Measurements from ENCODE around the gene HERPUD2. TPM values are rescaled to one million over a fixed set of nuclear protein-coding genes. Genes with fewer than 3 reads are reported as not detected.
A peak's percentile ranks its signal among the peaks of the same experiment; 100 is the strongest.

The HERPUD2 gene
- total and polyA plus RNA-seq, 2 donors (not counting 1 experiment from before 2014, with no cell fraction given) = 58.8 to 62.2 TPM

DNA sequence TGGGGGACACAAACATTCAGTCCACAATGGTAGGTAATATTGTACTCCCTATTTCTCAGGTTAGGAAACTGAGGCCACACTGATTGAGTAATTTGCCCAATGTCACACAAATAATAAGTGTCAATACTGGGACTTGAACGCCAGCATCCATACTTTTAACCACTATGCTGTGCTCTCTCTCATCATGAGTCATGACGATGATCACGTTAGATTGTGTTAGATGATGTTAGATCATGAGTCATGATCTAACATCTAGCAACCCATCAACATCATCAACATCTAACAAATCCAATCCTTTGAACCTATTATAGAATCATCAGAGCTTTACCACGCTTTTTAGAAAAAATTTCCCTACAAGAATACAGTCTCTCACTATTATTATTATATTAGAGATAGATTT, 28.1 kb upstream of the HERPUD2 start:
- CTCF ChIA-PET = interaction anchor here (0.9 to 8.9 kb wide), 3 partner anchors 9 to 78 kb away, joined by 3 to 96 read pairs (median 76); partner anchors contain the start of gene SEPTIN7
- Mint-ChIP-seq H3K27ac (peak overlapping the region; percentile 46), H3K4me3 (peak overlapping the region; percentile 19), H3K4me1 (peaks cover 69% of the 10 kb centered on the region), H3K9me3 (ENCODE audit: insufficient read depth) (no peaks in the 10 kb centered on the region), H3K27me3 (no peaks in the 10 kb centered on the region)
- H4K20me1 ChIP-seq (ENCODE audit: control insufficient read depth, insufficient read depth, low read length, poor library complexity, severe bottlenecking) = no peaks in the 10 kb centered on the region
- POLR2A ChIA-PET = interaction anchor here (1.0 to 1.1 kb wide), 2 partner anchors 8 to 78 kb away, joined by 3 to 4 read pairs; partner anchors contain the start of gene SEPTIN7
- peaks cover 62 to 64% of the 10 kb centered on the region in 2 donors for H3K4me1 ChIP-seq (ENCODE audit: control insufficient read depth in 2 of 2, insufficient read depth in 2 of 2, low read length in 2 of 2)
- H3K4me3 ChIP-seq (ENCODE audit: control extremely low read depth in 1 of 5, extremely low read depth in 1 of 5, insufficient read depth in 1 of 5, low read depth in 2 of 5, low read length in 4 of 5) = no peak overlapping the region
- H3K79me2 ChIP-seq (ENCODE audit: control insufficient read depth, insufficient read depth, low read length) = peaks cover 23% of the 10 kb centered on the region
- peaks cover 0 to 5% (median 0%) of the 10 kb centered on the region in 3 donors for H3K9me3 ChIP-seq (ENCODE audit: control extremely low read depth in 1 of 3, control insufficient read depth in 2 of 3, insufficient read depth in 1 of 3, low read length in 2 of 3)
- no peaks in the 10 kb centered on the region for H3K27me3 ChIP-seq (replicated peaks in 1 of 4; ENCODE audit: control extremely low read depth in 1 of 4, control insufficient read depth in 3 of 4, insufficient read depth in 4 of 4, low read length in 3 of 4)
- peak overlapping the region; percentile 55 for H3K4me2 ChIP-seq (replicated peaks; ENCODE audit: low read depth, low read length, poor library complexity, severe bottlenecking)
- no peak for TF ChIP-seq EZH2 (IDR thresholded peaks at IDR 0.05; ENCODE audit: borderline replicate concordance, insufficient read depth, low read depth, low read length, poor library complexity, severe bottlenecking)
- TF ChIP-seq, protein P1, sequence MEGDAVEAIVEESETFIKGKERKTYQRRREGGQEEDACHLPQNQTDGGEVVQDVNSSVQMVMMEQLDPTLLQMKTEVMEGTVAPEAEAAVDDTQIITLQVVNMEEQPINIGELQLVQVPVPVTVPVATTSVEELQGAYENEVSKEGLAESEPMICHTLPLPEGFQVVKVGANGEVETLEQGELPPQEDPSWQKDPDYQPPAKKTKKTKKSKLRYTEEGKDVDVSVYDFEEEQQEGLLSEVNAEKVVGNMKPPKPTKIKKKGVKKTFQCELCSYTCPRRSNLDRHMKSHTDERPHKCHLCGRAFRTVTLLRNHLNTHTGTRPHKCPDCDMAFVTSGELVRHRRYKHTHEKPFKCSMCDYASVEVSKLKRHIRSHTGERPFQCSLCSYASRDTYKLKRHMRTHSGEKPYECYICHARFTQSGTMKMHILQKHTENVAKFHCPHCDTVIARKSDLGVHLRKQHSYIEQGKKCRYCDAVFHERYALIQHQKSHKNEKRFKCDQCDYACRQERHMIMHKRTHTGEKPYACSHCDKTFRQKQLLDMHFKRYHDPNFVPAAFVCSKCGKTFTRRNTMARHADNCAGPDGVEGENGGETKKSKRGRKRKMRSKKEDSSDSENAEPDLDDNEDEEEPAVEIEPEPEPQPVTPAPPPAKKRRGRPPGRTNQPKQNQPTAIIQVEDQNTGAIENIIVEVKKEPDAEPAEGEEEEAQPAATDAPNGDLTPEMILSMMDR (IDR thresholded peaks at IDR 0.05) = no peak
- no peak overlapping the region for H3K9ac ChIP-seq (ENCODE audit: low read length)
- intact Hi-C loops (cut with micrococcal nuclease) = no loop called here
- H3K36me3 ChIP-seq (replicated peaks in 1 of 2; ENCODE audit: control extremely low read depth in 1 of 2, control insufficient read depth in 1 of 2, extremely low read depth in 1 of 2, insufficient read depth in 2 of 2, low read length in 1 of 2) = no peaks in the 10 kb centered on the region
- DNase-seq = no peak
- ATAC-seq (ENCODE audit: low read depth) = no peak
- H2AFZ ChIP-seq (ENCODE audit: insufficient read depth, low read depth, low read length, poor library complexity, severe bottlenecking) = no peak overlapping the region
- no CpG with 5 or more reads among the region's 4 CpGs for WGBS (ENCODE audit: insufficient coverage)
- H3K27ac ChIP-seq (ENCODE audit: low read length in 2 of 2) = no peak overlapping the region

GRCh38 chr7:35722054-35722849, 27.3 kb upstream of the HERPUD2 start:
- H3K4me2 ChIP-seq (replicated peaks; ENCODE audit: low read depth, low read length, poor library complexity, severe bottlenecking) = peak overlapping the region; percentile 55
- peak; percentile 38 for DNase-seq
- ChIA-PET POLR2A (interaction anchor here (1.1 kb wide), 1 partner anchor 79 kb away, joined by 3 read pairs; the partner anchor contains the start of gene SEPTIN7), CTCF (interaction anchor here (0.9 to 8.9 kb wide), 5 partner anchors 8 to 168 kb away, joined by 3 to 96 read pairs (median 9); partner anchors contain the start of gene SEPTIN7)
- Mint-ChIP-seq H3K27me3 (no peaks in the 10 kb centered on the region), H3K4me3 (peak overlapping the region; percentile 7), H3K27ac (peak overlapping the region; percentile 46), H3K4me1 (peaks cover 63% of the 10 kb centered on the region), H3K9me3 (ENCODE audit: insufficient read depth) (no peaks in the 10 kb centered on the region)
- H3K36me3 ChIP-seq (replicated peaks in 1 of 2; ENCODE audit: control extremely low read depth in 1 of 2, control insufficient read depth in 1 of 2, extremely low read depth in 1 of 2, insufficient read depth in 2 of 2, low read length in 1 of 2) = no peaks in the 10 kb centered on the region
- H3K9ac ChIP-seq (ENCODE audit: low read length) = no peak overlapping the region
- intact Hi-C loops (cut with micrococcal nuclease) = no loop called here
- no peak for TF ChIP-seq EZH2 (IDR thresholded peaks at IDR 0.05; ENCODE audit: borderline replicate concordance, insufficient read depth, low read depth, low read length, poor library complexity, severe bottlenecking)
- TF ChIP-seq, protein P1 (IDR thresholded peaks at IDR 0.05) = no peak
- peak overlapping the region in 1 of 5 experiments; percentile 8 for H3K4me3 ChIP-seq (ENCODE audit: control extremely low read depth in 1 of 5, extremely low read depth in 1 of 5, insufficient read depth in 1 of 5, low read depth in 2 of 5, low read length in 4 of 5)
- ATAC-seq (ENCODE audit: low read depth) = no peak
- H3K27ac ChIP-seq (ENCODE audit: low read length in 2 of 2) = peak overlapping the region in 1 of 2 donors; percentile 62
- H3K9me3 ChIP-seq (ENCODE audit: control extremely low read depth in 1 of 3, control insufficient read depth in 2 of 3, insufficient read depth in 1 of 3, low read length in 2 of 3) = peaks cover 0 to 5% (median 0%) of the 10 kb centered on the region in 3 donors
- H2AFZ ChIP-seq (ENCODE audit: insufficient read depth, low read depth, low read length, poor library complexity, severe bottlenecking) = no peak overlapping the region
- no peaks in the 10 kb centered on the region for H3K27me3 ChIP-seq (replicated peaks in 1 of 4; ENCODE audit: control extremely low read depth in 1 of 4, control insufficient read depth in 3 of 4, insufficient read depth in 4 of 4, low read length in 3 of 4)
- H3K4me1 ChIP-seq (ENCODE audit: control insufficient read depth in 2 of 2, insufficient read depth in 2 of 2, low read length in 2 of 2) = peaks cover 54 to 57% of the 10 kb centered on the region in 2 donors
- no peaks in the 10 kb centered on the region for H4K20me1 ChIP-seq (ENCODE audit: control insufficient read depth, insufficient read depth, low read length, poor library complexity, severe bottlenecking)
- H3K79me2 ChIP-seq (ENCODE audit: control insufficient read depth, insufficient read depth, low read length) = peaks cover 23% of the 10 kb centered on the region
- 67% methylated on average over 2 of the region's 7 CpGs for WGBS (ENCODE audit: insufficient coverage)
